ENCODE results near the gene NOX3. TPM values are rescaled to one million over a fixed set of nuclear protein-coding genes. Genes with fewer than 3 reads are reported as not detected.

NOX3 gene
- total RNA-seq, 1 experiment from 2014 or later = not detected

DNA sequence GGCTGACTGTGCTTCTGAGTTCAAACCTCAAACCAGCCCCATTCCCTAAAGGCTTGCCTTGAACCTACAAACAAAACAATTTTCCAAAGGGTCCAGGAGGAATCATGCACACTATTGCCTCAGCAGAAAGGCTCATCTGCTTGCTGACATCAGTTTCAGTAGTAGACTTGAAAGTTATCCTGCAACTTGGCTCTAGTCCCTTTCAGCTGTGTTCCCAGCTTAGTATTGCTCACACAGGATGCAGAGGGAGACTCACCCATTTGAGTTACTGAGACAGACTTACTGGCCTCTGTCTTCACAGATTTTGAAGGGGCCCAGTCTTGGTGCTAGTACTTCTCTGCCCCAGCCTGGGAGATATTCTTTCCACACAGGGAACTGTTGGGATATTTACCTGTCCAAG lies 102.8 kb downstream of the NOX3 start:
- in situ Hi-C loops (cut with HindIII; ENCODE audit: low pct_unique_long_range_greater_than_20kb, low sequenced_read_pairs) = no loop called here
- no peak for DNase-seq (ENCODE audit: low read depth)

DNA sequence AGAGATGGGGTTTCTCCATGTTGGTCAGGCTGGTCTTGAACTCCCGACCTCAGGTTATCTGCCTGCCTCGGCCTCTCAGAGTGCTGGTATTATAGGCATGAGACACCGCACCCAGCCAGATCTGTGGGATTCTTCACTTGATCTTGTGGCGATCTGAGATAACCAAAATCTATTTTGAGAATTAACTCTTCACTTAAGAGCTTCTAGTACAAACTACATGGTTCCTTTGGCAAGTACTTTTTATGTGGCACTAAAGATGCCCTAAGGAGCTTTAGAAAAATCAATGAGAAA lies 103.6 kb downstream of the NOX3 start:
- DNase-seq (ENCODE audit: low read depth) = no peak
- in situ Hi-C loops (cut with HindIII; ENCODE audit: low pct_unique_long_range_greater_than_20kb, low sequenced_read_pairs) = no loop called here

DNA sequence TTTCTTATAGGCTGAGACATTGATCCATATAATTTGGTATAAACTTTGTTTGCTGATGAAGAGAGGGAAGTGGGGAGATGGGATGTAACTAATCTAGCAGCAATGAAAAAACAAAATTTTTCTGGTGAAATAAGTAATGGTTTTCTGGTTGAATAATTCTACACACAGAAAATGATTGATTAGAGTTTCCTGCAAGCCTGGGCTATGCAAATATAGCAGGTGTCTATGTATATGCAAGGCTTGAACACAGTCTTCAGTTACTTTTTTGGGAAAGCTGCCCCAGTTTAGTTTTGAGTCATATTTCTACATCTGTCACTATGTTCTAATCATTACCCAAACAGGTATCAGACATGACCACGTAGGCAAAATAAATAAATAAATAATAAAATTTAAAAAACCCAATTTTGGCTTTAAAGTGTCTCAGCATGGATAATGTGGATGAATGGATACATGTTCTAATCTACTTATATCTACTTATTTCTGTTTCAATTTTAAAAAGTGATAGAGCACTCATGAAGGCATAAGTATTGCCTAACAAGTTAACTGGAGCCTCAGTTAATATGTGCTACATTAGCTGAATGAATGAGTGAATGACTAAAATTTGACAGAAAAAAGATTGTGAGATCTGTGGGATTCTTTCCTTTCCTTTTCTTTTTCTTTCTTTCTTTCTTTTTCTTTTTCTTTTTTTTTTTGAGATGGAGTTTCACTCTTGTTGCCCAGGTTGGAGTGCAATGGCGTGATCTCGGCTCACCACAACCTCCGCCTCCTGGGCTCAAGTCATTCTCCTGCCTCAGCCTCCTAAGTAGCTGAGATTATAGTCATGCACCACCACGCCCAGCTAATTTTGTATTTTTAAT lies 104.1 kb downstream of the NOX3 start:
- in situ Hi-C loops (cut with HindIII; ENCODE audit: low pct_unique_long_range_greater_than_20kb, low sequenced_read_pairs) = no loop called here
- DNase-seq (ENCODE audit: low read depth) = no peak

DNA sequence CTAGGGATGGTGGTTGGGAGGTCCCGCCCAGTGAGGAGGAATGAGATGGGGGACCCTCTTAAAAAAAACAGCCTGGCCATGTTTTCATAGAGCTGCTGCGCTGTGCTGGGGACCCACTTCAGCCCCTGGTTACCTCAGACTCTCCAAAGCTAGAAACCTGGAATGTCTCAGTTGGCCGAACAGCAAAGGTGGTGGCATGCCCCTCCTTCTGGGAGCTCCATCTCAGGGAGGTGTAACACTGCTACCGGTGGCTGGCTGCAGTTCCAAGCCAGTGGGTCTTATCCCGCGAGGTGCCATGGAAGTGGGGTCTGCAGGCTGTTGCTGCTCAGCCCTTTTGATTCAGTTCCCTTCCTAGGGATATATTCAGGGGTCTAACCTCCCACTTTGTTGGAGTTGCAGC lies 105.7 kb downstream of the NOX3 start:
- in situ Hi-C loops (cut with HindIII; ENCODE audit: low pct_unique_long_range_greater_than_20kb, low sequenced_read_pairs) = no loop called here
- no peak for DNase-seq (ENCODE audit: low read depth)

DNA sequence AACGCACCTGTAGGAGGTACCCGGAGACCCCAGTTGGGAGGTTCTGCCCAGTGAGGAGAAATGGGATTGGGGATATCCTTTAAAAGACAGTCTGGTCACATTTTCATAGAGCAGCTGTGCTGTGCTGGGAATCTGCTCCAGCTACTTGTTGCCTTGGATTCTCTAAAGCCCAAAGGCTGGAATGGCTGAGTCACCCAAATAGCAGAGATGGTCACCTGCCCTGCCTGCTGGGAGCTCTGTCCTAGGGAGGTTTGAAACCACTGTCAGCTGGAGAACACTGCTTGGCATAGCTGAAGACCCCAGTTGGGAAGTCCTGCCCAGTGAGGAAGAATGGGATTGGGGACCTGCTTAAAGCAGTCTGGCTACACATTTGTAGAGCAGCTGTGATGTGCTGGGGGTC lies 106.5 kb downstream of the NOX3 start:
- DNase-seq (ENCODE audit: low read depth) = no peak
- in situ Hi-C loops (cut with HindIII; ENCODE audit: low pct_unique_long_range_greater_than_20kb, low sequenced_read_pairs) = no loop called here

DNA sequence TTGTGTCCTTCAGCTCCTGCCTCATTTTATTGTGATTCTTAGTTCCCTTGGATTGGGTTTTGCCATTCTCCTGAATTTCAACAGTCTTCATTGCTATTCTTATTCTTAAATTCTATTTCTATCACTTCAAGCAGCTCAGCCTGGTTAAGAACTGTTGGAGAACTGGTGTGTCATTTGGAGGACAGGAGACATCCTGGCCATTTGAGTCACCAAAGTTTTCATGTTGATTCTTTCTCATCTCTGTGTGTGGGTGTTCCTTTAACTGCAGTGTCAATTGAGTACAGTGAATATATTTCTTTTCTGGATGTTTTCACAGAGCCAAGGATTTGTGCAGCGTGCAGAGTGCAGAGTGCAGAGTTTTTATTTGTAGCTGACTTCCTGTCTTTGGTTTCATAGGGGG lies 107.8 kb downstream of the NOX3 start:
- no peak for DNase-seq (ENCODE audit: low read depth)
- in situ Hi-C loops (cut with HindIII; ENCODE audit: low pct_unique_long_range_greater_than_20kb, low sequenced_read_pairs) = no loop called here

DNA sequence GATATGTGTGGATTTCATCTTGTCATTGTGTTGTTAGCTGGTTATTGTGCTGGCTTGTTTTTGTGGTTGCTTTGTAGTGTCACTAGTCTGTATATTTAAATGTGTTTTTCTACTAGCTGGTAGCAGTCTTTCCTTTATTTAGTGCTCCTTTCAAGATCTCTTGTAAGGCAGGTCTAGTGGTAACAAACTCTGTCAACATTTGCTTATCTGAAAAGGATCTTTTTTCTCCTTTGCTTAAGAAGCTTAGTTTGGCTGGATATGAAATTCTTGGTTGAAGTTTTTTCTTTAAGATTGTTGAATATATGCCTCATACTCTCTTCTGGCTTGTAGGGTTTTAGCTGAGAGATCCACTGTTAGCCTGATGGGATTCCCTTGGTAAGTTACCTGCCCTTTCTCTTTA lies 108.7 kb downstream of the NOX3 start:
- in situ Hi-C loops (cut with HindIII; ENCODE audit: low pct_unique_long_range_greater_than_20kb, low sequenced_read_pairs) = no loop called here
- no peak for DNase-seq (ENCODE audit: low read depth)

Other genes starting within 250 kb of the NOX3 start
- not detected in 2 replicates for gene CLDN20, start 191.8 kb downstream of the NOX3 start, total RNA-seq (2014; rRNA removed; shearing (Covaris generic); ENCODE audit: low replicate concordance)
- gene TFB1M, start 141.4 kb downstream of the NOX3 start, total RNA-seq (2014; rRNA removed; shearing (Covaris generic); ENCODE audit: low replicate concordance) = 18.6 and 21.3 TPM in 2 replicates

Measured in Caki2 (cell line).